ENCODE measurements around the gene GH2. TPM values are rescaled to one million over a fixed set of nuclear protein-coding genes. Genes with fewer than 3 reads are reported as not detected.
"Not testable (repeated sequence)": the region's sequence is repeated elsewhere in the genome, so short reads cannot be mapped to it uniquely, and the experiment has no call there.

GH2 gene
- total RNA-seq, 1 donor from 2014 or later: not detected

GRCh38 chr17:63907161-63907778 is 25.5 kb upstream of the GH2 start:
- not testable (repeated sequence) for H3K4me3 Mint-ChIP-seq (ENCODE audit: unreplicated experiment); H3K9me3 Mint-ChIP-seq (ENCODE audit: unreplicated experiment); H3K27me3 Mint-ChIP-seq (ENCODE audit: unreplicated experiment); H3K36me3 Mint-ChIP-seq (ENCODE audit: unreplicated experiment)
- peak; percentile 51 for DNase-seq
- H3K4me1 Mint-ChIP-seq (ENCODE audit: low read depth, unreplicated experiment): peaks cover 29% of the 10 kb centered on the region
- TF ChIP-seq CTCF (IDR thresholded peaks at IDR 0.05; ENCODE audit: partially characterized antibody, unreplicated experiment): peak; percentile 63
- H3K27ac Mint-ChIP-seq (ENCODE audit: unreplicated experiment): peak overlapping the region; percentile 72

GRCh38 chr17:63904796-63905195 is 23.1 kb upstream of the GH2 start:
- not testable (repeated sequence) for H3K27me3 Mint-ChIP-seq (ENCODE audit: unreplicated experiment); H3K4me3 Mint-ChIP-seq (ENCODE audit: unreplicated experiment); DNase-seq; H3K36me3 Mint-ChIP-seq (ENCODE audit: unreplicated experiment); H3K9me3 Mint-ChIP-seq (ENCODE audit: unreplicated experiment); H3K27ac Mint-ChIP-seq (ENCODE audit: unreplicated experiment)
- peaks cover 44% of the 10 kb centered on the region for H3K4me1 Mint-ChIP-seq (ENCODE audit: low read depth, unreplicated experiment)

- Mint-ChIP-seq H3K4me1 (ENCODE audit: low read depth, unreplicated experiment) (peaks cover 41% of the 10 kb centered on the region), H3K27ac (ENCODE audit: unreplicated experiment) (peak overlapping the region; percentile 84)
- TF ChIP-seq CTCF (IDR thresholded peaks at IDR 0.05; ENCODE audit: partially characterized antibody, unreplicated experiment): peak; percentile 40
- H3K27me3 Mint-ChIP-seq (ENCODE audit: unreplicated experiment); H3K4me3 Mint-ChIP-seq (ENCODE audit: unreplicated experiment); DNase-seq; H3K36me3 Mint-ChIP-seq (ENCODE audit: unreplicated experiment); H3K9me3 Mint-ChIP-seq (ENCODE audit: unreplicated experiment): not testable (repeated sequence)
Observed at GRCh38 chr17:63903787-63904201, 22.1 kb upstream of the GH2 start.

GRCh38 chr17:63901971-63902370 is 20.2 kb upstream of the GH2 start:
- Mint-ChIP-seq H3K27ac (ENCODE audit: unreplicated experiment) (peak overlapping the region; percentile 88), H3K4me3 (ENCODE audit: unreplicated experiment) (peak overlapping the region; percentile 27), H3K4me1 (ENCODE audit: low read depth, unreplicated experiment) (peaks cover 35% of the 10 kb centered on the region)
- not testable (repeated sequence) for H3K36me3 Mint-ChIP-seq (ENCODE audit: unreplicated experiment); DNase-seq; H3K9me3 Mint-ChIP-seq (ENCODE audit: unreplicated experiment); H3K27me3 Mint-ChIP-seq (ENCODE audit: unreplicated experiment)

- DNase-seq; H3K27ac Mint-ChIP-seq (ENCODE audit: unreplicated experiment); H3K9me3 Mint-ChIP-seq (ENCODE audit: unreplicated experiment); H3K4me3 Mint-ChIP-seq (ENCODE audit: unreplicated experiment); H3K27me3 Mint-ChIP-seq (ENCODE audit: unreplicated experiment); H3K36me3 Mint-ChIP-seq (ENCODE audit: unreplicated experiment): not testable (repeated sequence)
- H3K4me1 Mint-ChIP-seq (ENCODE audit: low read depth, unreplicated experiment): peaks cover 29% of the 10 kb centered on the region
Observed at GRCh38 chr17:63898899-63899798, 17.4 kb upstream of the GH2 start.

GRCh38 chr17:63896524-63897354 is 15.0 kb upstream of the GH2 start, which contains the start of gene CSH1:
Gene CSH1, minus strand, starts transcription at chr17:63896574. Its CDS starts 63 bp downstream, at chr17:63896511.
- peaks cover 19% of the 10 kb centered on the region for H3K4me1 Mint-ChIP-seq (ENCODE audit: low read depth, unreplicated experiment)
- not testable (repeated sequence) for H3K27ac Mint-ChIP-seq (ENCODE audit: unreplicated experiment); H3K4me3 Mint-ChIP-seq (ENCODE audit: unreplicated experiment); H3K9me3 Mint-ChIP-seq (ENCODE audit: unreplicated experiment); H3K27me3 Mint-ChIP-seq (ENCODE audit: unreplicated experiment); DNase-seq; H3K36me3 Mint-ChIP-seq (ENCODE audit: unreplicated experiment)

- H3K36me3 Mint-ChIP-seq (ENCODE audit: unreplicated experiment); H3K27me3 Mint-ChIP-seq (ENCODE audit: unreplicated experiment); H3K9me3 Mint-ChIP-seq (ENCODE audit: unreplicated experiment); H3K4me1 Mint-ChIP-seq (ENCODE audit: low read depth, unreplicated experiment); H3K4me3 Mint-ChIP-seq (ENCODE audit: unreplicated experiment); DNase-seq; H3K27ac Mint-ChIP-seq (ENCODE audit: unreplicated experiment): not testable (repeated sequence)
Observed at GRCh38 chr17:63894821-63895220, 13.1 kb upstream of the GH2 start.

- H3K4me1 Mint-ChIP-seq (ENCODE audit: low read depth, unreplicated experiment): peaks cover 10% of the 10 kb centered on the region
- not testable (repeated sequence) for H3K9me3 Mint-ChIP-seq (ENCODE audit: unreplicated experiment); H3K27me3 Mint-ChIP-seq (ENCODE audit: unreplicated experiment); H3K36me3 Mint-ChIP-seq (ENCODE audit: unreplicated experiment); H3K27ac Mint-ChIP-seq (ENCODE audit: unreplicated experiment); H3K4me3 Mint-ChIP-seq (ENCODE audit: unreplicated experiment); DNase-seq
Observed at GRCh38 chr17:63894021-63894420, 12.3 kb upstream of the GH2 start.

- H3K36me3 Mint-ChIP-seq (ENCODE audit: unreplicated experiment); DNase-seq; H3K9me3 Mint-ChIP-seq (ENCODE audit: unreplicated experiment); H3K4me3 Mint-ChIP-seq (ENCODE audit: unreplicated experiment); H3K27ac Mint-ChIP-seq (ENCODE audit: unreplicated experiment); H3K27me3 Mint-ChIP-seq (ENCODE audit: unreplicated experiment): not testable (repeated sequence)
- peaks cover 18% of the 10 kb centered on the region for H3K4me1 Mint-ChIP-seq (ENCODE audit: low read depth, unreplicated experiment)
Observed at GRCh38 chr17:63892316-63893037, 10.7 kb upstream of the GH2 start.
